ENCODE data around the gene SERPING1. TPM values are rescaled to one million over a fixed set of nuclear protein-coding genes. Genes with fewer than 3 reads are reported as not detected.
A peak's percentile ranks its signal among the peaks of the same experiment; 100 is the strongest.

SERPING1 gene
- total RNA-seq, 1 donor from 2014 or later, result 471 TPM

DNA sequence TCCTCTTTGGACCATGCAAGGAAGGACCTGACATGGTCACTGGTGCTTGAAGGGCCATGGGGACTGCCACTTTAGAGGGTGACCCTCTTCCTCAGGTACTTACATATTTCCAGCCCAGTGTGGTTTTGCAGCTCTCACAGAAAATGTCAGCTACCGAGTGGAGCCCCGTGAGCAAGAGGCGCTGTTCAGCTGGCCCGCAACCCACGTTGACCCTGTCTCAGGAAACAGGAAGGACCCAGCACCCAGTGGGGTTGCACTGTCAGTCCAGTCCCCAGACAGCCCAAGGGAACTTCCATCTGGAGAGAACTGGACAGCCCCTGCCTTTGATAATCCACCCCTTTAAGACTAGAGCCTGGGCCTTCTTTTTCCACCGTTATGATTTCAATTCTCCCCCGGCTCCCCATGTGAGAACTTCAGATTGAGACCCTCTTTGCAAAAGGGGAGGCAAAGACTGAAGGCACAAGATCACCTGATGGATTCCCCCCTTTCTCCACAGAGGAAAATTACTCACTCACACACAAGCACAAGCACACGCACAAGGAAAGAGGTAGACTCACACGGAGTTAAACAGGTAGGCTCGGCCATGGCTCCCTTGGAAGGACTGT, 48.8 kb downstream of the SERPING1 start:
- Histone ChIP-seq H3K36me3 (no peaks in the 10 kb centered on the region), H3K4me3 (no peak overlapping the region), H3K27ac (peak overlapping the region; percentile 59), H3K4me1 (peaks cover 65% of the 10 kb centered on the region), H3K27me3 (ENCODE audit: low read depth) (peaks cover 30% of the 10 kb centered on the region), H3K9me3 (no peaks in the 10 kb centered on the region)
- intact Hi-C loops (cut with DNase I), result no loop called here
- peak; percentile 65 for DNase-seq
- TF ChIP-seq, protein P1, sequence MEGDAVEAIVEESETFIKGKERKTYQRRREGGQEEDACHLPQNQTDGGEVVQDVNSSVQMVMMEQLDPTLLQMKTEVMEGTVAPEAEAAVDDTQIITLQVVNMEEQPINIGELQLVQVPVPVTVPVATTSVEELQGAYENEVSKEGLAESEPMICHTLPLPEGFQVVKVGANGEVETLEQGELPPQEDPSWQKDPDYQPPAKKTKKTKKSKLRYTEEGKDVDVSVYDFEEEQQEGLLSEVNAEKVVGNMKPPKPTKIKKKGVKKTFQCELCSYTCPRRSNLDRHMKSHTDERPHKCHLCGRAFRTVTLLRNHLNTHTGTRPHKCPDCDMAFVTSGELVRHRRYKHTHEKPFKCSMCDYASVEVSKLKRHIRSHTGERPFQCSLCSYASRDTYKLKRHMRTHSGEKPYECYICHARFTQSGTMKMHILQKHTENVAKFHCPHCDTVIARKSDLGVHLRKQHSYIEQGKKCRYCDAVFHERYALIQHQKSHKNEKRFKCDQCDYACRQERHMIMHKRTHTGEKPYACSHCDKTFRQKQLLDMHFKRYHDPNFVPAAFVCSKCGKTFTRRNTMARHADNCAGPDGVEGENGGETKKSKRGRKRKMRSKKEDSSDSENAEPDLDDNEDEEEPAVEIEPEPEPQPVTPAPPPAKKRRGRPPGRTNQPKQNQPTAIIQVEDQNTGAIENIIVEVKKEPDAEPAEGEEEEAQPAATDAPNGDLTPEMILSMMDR (IDR thresholded peaks at IDR 0.05), result no peak
- ATAC-seq, result peak in 1 of 2 donors; percentile 18

DNA sequence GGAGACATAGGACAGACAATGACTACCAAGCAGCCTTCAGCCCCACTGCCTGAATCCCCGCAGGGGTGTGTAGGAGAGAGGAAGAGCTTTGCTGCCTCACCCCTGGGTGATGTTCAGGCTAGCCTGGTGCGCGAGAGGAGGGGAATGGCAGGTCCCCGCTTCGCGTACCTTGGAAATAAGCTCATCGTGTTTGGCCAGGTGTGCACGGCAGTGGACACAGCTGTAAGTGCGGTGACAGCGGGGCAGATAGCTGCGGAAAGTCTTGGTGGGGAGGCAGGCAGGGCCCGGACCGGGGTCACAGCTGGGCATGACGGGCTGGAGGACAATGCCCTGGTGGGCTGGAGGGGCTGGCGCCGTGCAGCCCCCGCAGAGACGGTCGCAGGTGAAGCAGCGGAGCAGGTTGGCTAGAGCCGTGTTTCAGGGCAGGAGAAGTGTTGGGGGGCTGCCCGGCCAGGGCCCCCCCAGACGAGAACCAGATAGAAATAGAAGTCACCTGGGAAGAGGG, 49.4 kb downstream of the SERPING1 start:
- Histone ChIP-seq H3K27ac (no peak overlapping the region), H3K4me3 (no peak overlapping the region), H3K9me3 (no peaks in the 10 kb centered on the region), H3K36me3 (no peaks in the 10 kb centered on the region), H3K4me1 (peaks cover 61% of the 10 kb centered on the region), H3K27me3 (ENCODE audit: low read depth) (peaks cover 30% of the 10 kb centered on the region)
- ATAC-seq (no peak), DNase-seq (no peak)
- TF ChIP-seq, protein P1 (IDR thresholded peaks at IDR 0.05), result no peak
- intact Hi-C loops (cut with DNase I), result no loop called here

DNA sequence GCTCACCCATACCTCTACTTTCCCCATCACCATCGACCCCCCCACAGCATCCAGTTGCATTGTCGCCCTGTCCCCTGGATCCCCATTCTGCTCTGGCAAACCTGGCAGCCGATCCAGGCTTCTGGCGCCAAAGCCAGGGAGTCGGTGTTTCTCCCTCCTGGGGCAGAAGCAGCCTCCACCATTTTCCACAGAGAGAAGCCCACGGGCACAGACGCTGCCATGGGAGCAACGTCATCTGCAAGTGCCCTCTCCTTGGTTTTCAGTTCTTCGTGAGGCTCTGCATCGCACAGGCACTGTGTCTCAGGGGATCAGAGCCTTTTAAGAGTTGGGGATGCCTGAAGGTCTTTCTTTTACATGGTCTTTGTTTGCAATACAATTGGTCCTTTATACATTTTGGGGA, 49.9 kb downstream of the SERPING1 start:
- Histone ChIP-seq H3K4me1 (peaks cover 61% of the 10 kb centered on the region), H3K36me3 (no peaks in the 10 kb centered on the region), H3K27me3 (ENCODE audit: low read depth) (peaks cover 30% of the 10 kb centered on the region), H3K4me3 (peak overlapping the region; percentile 3), H3K9me3 (no peaks in the 10 kb centered on the region), H3K27ac (no peak overlapping the region)
- no peak for DNase-seq
- TF ChIP-seq, protein P1 (IDR thresholded peaks at IDR 0.05), result no peak
- intact Hi-C loops (cut with DNase I), result no loop called here
- no peak for ATAC-seq

DNA sequence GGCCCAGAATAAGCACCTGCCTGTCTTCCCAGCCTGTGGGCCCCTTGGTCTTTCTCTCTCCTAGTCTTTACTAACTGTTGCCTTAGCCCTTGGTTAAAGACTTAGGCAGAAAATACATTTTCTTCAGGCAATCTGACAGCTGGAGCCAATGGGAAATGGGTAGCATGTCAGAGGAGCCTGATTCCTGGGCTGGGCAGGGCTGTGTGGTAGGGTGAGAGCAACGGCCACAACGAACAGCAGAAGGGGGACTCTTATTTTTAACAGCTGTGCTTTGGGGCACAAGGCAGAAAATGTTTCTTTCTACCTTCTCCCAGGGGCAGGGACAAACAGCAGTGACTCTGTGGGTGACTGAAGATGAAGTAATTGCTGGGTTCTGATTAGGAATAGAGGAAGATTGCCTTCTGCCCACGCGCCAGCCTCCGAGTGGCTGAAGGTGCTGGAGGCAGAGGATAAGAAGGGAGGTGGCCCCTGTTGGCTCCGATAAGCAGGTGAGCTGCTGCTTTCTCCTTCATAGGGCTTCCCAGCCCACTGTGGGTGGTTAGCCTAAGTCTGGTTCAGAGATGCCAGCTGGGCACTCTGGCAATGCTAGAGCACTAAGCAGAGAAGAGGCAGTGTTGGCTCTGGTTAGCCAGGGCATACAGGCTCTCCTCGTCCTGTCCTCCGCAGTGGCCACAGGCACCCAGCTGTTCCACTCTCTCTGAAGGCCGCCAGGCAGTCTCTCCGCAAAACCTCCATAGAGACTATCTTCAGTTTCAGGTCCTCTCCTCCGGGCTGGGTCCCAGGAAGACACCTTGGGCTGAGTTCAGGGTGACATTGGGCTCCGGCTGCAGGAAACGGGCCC, 50.7 kb downstream of the SERPING1 start:
- H3K27me3 ChIP-seq (ENCODE audit: low read depth), result peaks cover 30% of the 10 kb centered on the region
- TF ChIP-seq, protein P1 (IDR thresholded peaks at IDR 0.05), result no peak
- H3K36me3 ChIP-seq, result no peaks in the 10 kb centered on the region
- intact Hi-C loops (cut with DNase I), result no loop called here
- H3K27ac ChIP-seq, result no peak overlapping the region
- peaks cover 61% of the 10 kb centered on the region for H3K4me1 ChIP-seq
- ATAC-seq (peak in 1 of 2 donors; percentile 31), DNase-seq (peak; percentile 65)
- peak overlapping the region; percentile 54 for H3K4me3 ChIP-seq
- no peaks in the 10 kb centered on the region for H3K9me3 ChIP-seq

DNA sequence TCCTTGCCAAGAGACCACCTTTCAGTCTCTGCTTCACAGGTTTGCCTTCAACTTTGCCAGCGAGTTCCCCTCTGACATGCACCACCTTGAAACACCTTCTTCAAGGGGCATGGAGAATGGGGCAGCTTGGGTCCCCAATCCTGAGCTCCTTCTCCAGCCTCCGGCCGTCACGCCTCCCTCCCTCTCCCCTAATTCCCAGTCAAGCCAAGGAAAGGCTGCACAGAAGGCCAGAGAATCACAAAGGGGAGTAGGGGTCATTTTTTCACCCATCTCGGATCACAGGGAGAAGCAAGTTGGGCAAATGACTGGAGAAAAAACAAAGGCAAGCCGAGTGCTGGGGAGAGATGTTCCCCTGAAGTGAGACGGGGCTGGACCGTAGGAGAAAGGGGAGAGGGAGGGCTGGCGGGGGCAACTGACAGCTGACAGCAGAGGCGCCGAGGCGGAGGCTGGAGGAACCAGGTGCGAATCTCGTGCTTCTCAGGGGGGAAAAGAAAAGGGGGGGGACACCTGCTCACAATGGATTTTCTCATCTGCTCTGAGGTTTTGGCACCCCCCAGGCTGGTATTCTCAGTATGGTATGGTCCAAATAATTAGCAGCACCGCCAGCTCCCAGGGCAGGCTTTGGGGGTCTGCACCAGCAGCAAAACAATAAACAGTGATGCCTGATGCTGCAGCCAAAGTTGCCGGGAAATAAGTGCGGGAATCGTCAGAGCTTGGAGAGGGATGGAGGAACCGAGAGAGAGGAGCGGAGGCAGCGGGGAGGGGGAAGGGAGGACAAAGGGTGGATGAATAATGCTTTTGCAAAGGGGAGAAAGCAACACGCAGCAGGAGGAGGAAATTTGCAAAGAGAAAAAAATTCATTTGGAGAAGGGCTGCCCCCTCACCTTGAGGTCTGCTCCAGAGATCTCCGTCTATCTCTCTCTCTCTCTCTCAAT, 51.6 kb downstream of the SERPING1 start:
- H3K27me3 ChIP-seq (ENCODE audit: low read depth), result peaks cover 30% of the 10 kb centered on the region
- H3K36me3 ChIP-seq, result no peaks in the 10 kb centered on the region
- intact Hi-C loops (cut with DNase I), result no loop called here
- no peak for ATAC-seq
- peaks cover 60% of the 10 kb centered on the region for H3K4me1 ChIP-seq
- no peaks in the 10 kb centered on the region for H3K9me3 ChIP-seq
- DNase-seq, result no peak
- peak overlapping the region; percentile 54 for H3K4me3 ChIP-seq
- H3K27ac ChIP-seq, result no peak overlapping the region
- TF ChIP-seq, protein P1 (IDR thresholded peaks at IDR 0.05), result no peak

Measured in lower lobe of right lung (tissue), 2 donors.